ENCODE data around the gene OR6S1. TPM values are rescaled to one million over a fixed set of nuclear protein-coding genes. Genes with fewer than 3 reads are reported as not detected.

The OR6S1 gene
- total RNA-seq, 1 donor from 2014 or later: not detected

DNA sequence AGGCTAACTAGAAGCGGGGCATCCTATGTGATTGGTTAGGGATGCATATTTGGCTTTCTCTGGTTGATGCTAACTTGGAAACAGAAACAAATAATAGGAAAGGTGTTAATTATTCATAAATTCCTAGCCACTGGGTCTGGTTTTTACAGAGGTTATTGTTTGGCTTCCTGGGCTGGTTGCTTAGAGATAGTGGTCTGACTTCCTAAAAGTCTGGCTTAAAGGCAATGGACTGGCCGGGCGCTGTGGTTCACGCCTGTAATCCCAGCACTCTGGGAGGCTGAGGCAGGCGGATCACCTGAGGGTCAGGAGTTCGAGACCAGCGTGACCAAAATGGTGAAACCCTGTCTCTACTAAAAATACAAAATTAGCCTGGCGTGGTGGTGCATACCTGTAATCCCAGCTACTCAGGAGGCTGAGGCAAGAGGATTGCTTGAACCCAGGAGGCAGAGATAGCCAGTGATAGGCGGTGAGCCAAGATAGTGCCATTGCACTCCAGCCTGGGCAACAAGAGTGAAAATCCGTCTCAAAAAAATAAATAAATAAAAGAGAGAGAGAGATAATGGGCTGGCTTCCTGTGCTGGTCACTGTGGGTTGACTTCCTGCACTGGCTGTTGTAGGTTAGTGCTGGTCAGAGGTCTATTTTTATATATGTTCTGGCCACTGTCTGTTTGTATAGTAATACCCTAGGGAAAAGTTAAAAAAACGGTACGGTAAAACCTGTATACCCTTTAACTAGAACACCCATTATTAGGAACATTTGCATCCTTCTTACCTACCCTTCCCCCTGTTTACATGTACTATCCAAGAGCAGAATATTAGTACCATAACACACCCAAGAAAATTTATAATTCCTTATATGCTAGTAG lies 24.1 kb downstream of the OR6S1 start:
- Histone ChIP-seq H3K27me3 (no peaks in the 10 kb centered on the region), H3K9me3 (no peaks in the 10 kb centered on the region), H3K4me3 (no peak overlapping the region), H3K36me3 (no peaks in the 10 kb centered on the region), H3K4me1 (peaks cover 10% of the 10 kb centered on the region), H3K27ac (no peak overlapping the region)
- no peak for DNase-seq (ENCODE audit: extremely low spot score in 2 of 2)
- intact Hi-C loops (cut with DNase I): loop anchor here (10.0 kb wide), 2 partner anchors 153 to 203 kb away; partner anchors contain the start of genes PIP4P1, PNP and TEP1
- TF ChIP-seq POLR2A (IDR thresholded peaks at IDR 0.05): no peak
- TF ChIP-seq, protein P1, sequence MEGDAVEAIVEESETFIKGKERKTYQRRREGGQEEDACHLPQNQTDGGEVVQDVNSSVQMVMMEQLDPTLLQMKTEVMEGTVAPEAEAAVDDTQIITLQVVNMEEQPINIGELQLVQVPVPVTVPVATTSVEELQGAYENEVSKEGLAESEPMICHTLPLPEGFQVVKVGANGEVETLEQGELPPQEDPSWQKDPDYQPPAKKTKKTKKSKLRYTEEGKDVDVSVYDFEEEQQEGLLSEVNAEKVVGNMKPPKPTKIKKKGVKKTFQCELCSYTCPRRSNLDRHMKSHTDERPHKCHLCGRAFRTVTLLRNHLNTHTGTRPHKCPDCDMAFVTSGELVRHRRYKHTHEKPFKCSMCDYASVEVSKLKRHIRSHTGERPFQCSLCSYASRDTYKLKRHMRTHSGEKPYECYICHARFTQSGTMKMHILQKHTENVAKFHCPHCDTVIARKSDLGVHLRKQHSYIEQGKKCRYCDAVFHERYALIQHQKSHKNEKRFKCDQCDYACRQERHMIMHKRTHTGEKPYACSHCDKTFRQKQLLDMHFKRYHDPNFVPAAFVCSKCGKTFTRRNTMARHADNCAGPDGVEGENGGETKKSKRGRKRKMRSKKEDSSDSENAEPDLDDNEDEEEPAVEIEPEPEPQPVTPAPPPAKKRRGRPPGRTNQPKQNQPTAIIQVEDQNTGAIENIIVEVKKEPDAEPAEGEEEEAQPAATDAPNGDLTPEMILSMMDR (IDR thresholded peaks at IDR 0.05): no peak
- no peak for TF ChIP-seq POLR2AphosphoS5 (IDR thresholded peaks at IDR 0.05; ENCODE audit: insufficient read depth in 1 of 2, low read depth in 1 of 2)

DNA sequence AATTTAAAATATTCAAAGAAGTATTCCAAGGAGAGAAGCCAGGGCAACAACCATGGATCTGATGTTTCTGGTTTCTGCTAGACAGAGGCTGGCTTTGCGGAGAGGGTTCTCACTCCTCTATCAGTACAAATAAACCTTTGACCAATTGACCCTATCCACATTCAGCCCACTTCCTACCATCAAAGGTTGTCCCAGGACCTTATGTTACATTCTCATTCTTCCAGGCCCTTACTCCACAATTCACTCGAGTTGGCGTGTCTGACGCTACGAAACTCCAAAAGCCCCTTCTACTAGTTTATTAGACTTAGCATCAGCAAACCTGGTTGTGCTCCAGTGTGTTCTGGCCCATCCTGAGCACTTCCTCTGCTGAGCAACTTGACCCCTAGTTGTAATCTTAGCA lies 25.5 kb downstream of the OR6S1 start:
- intact Hi-C loops (cut with DNase I): loop anchor here (10.0 kb wide), 2 partner anchors 151 to 201 kb away; partner anchors contain the start of genes PIP4P1, PNP and TEP1
- no peak for DNase-seq (ENCODE audit: extremely low spot score in 2 of 2)
- Histone ChIP-seq H3K36me3 (no peaks in the 10 kb centered on the region), H3K4me3 (no peak overlapping the region), H3K4me1 (peaks cover 10% of the 10 kb centered on the region), H3K9me3 (no peaks in the 10 kb centered on the region), H3K27ac (no peak overlapping the region), H3K27me3 (no peaks in the 10 kb centered on the region)
- no peak for TF ChIP-seq POLR2AphosphoS5 (IDR thresholded peaks at IDR 0.05; ENCODE audit: insufficient read depth in 1 of 2, low read depth in 1 of 2)

DNA sequence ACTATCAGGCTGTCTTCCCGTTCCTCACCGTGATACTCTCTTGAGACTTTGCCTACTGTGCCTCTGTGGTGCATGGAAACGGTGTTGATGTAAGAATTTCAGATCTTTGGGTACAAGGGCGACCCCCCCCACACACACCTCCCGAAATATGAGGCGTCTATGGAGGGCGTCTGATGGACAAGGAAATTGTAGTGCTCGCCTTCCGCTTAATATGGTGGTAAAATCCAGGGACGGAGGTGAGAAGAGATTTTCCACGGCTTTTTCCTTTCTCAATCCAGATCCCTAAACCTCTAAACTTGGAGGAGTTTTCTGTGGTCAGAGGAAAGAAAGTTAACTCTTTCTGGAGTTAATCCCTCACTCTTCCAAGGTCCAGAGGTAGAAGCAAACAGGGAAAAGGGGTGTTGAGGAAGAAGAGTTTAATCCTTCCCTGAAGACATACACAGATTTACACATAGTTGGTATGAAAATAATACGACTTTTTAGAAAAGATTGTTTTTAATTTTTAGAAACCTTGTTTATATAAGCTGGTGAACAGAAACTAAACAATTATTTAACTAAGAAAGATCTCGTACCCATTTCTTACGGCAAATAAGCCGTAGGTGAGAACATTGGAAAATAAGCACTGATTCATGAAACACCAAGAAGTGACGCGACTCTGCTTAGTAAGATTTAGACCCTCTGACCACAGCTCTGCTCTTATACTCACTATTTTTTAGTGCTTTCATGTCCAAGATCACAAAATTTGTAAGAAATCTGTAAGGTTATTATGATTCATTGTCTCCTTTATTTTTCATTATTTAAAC lies 27.3 kb downstream of the OR6S1 start:
- Histone ChIP-seq H3K4me1 (peaks cover 18% of the 10 kb centered on the region), H3K4me3 (peak overlapping the region; percentile 50 to 64), H3K27me3 (no peaks in the 10 kb centered on the region), H3K9me3 (no peaks in the 10 kb centered on the region), H3K36me3 (no peaks in the 10 kb centered on the region), H3K27ac (peak overlapping the region; percentile 82)
- no peak for DNase-seq (ENCODE audit: extremely low spot score in 2 of 2)
- intact Hi-C loops (cut with DNase I): loop anchor here (5.0 to 10.0 kb wide), 4 partner anchors 149 to 287 kb away; partner anchors contain the start of genes PARP2, PIP4P1, PNP and TEP1
- TF ChIP-seq POLR2AphosphoS5 (IDR thresholded peaks at IDR 0.05; ENCODE audit: insufficient read depth in 1 of 2, low read depth in 1 of 2): no peak
- TF ChIP-seq, protein P1 (IDR thresholded peaks at IDR 0.05): no peak
- no peak for TF ChIP-seq POLR2A (IDR thresholded peaks at IDR 0.05)

DNA sequence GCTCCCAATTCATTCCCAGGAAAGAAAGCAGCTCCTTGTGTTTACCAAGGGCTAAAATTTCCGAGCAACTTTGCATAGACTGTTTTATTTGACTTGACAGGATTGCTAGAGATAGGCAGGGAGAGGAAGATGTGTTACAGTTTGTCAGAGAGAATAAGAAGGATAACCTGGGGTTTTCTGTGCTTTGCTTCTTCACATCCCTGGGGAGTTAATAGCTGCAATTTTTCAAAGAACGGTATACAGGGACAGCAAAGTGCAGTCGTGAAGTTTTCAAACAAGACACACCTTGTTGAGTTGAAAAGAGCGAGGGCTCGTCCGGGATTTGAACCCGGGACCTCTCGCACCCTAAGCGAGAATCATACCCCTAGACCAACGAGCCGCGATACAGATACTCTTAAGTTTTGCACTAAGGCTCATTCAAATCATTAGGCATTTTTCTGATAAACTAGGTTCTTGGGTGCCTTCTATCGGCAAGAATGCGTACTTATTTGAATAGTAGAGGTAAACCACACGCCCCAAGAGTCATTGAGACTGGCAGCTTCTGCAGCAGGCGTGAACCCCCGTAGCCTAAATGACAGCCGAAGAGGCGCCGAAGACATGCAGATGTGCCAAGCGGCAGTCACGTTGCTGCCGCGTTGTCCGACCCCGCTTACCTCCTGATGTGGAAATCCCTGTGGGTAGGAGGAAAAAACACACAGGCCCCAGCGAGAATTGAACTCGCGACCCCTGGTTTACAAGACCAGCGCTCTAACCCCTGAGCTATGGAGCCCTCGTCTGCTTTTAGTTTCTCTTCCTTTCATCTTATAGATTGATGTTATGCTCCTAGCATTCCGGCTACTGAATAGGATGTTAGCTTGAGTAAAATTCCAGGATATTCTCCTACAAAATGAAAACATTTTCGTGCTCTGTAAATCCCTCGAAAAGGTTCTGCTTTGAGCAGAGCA lies 28.1 kb downstream of the OR6S1 start:
- intact Hi-C loops (cut with DNase I): loop anchor here (2.0 to 10.0 kb wide), 5 partner anchors 71 to 286 kb away; partner anchors contain the start of genes PARP2, PIP4P1, PNP and RNASE4
- Histone ChIP-seq H3K9me3 (no peaks in the 10 kb centered on the region), H3K27ac (peak overlapping the region; percentile 82), H3K4me1 (peaks cover 18% of the 10 kb centered on the region), H3K36me3 (no peaks in the 10 kb centered on the region), H3K27me3 (no peaks in the 10 kb centered on the region), H3K4me3 (peak overlapping the region; percentile 50 to 64)
- TF ChIP-seq POLR2AphosphoS5 (IDR thresholded peaks at IDR 0.05; ENCODE audit: insufficient read depth in 1 of 2, low read depth in 1 of 2) (peak; percentile 78 to 85), POLR2A (IDR thresholded peaks at IDR 0.05) (no peak)
- TF ChIP-seq, protein P1 (IDR thresholded peaks at IDR 0.05): peak; percentile 51 to 94 (median 56)
- DNase-seq (ENCODE audit: extremely low spot score in 2 of 2): peak in 1 of 2 donors; percentile 98

All from vagina (tissue), 2 donors.